ENCODE measurements around the gene PITX2.

The PITX2 gene

DNA sequence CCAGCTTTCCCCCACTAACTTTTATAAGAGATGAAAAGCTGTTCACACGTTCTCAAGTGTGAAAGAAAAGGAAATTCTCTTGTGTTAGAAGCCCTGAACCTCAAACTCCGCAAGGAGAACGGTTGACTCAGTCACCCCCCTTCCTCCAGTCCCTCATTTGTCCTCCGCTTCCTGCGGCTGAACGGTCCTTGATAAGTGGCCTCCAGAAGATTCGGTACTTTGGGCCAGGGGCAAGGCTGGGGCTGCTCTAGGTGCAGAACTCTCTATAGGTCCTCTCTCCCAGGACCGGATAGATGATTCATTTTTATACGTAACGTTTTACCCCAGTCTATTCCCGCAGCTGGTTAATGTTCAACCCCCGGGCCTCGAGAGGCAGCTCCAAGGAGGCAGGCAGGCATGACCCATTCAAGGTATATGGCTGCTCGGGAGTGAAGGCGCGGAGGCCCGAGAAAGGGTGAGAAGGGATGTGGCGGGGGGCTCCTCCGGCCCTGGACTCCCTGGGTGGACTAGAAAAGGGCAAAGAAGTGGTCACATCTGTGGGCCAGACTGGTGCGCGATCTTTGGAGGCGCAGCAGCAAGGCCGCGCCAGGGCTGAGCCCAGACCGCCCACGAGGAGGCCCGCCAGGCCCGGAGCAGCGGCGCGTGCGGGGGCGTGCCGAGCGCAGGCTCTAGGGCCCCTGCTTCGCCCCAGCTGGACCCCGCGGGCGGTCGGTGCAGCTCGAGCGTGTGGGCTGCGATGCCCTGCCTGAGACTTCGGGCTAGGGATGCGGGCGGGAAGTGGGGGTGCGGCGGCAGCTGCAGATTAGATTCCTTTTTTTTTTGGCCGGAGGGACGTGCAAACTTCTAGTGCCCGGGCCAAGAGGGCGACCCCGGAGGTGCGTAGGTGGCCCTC is 11.7 kb downstream of the PITX2 start:
- TF ChIP-seq, protein P1, sequence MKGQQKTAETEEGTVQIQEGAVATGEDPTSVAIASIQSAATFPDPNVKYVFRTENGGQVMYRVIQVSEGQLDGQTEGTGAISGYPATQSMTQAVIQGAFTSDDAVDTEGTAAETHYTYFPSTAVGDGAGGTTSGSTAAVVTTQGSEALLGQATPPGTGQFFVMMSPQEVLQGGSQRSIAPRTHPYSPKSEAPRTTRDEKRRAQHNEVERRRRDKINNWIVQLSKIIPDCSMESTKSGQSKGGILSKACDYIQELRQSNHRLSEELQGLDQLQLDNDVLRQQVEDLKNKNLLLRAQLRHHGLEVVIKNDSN (IDR thresholded peaks at IDR 0.05), result no peak
- no peak for TF ChIP-seq TCF12 (IDR thresholded peaks at IDR 0.05; ENCODE audit: low read depth)
- TF ChIP-seq NFIC (IDR thresholded peaks at IDR 0.05), result no peak
- TF ChIP-seq CREB1 (IDR thresholded peaks at IDR 0.05; ENCODE audit: low read depth), result no peak
- TF ChIP-seq CEBPB (IDR thresholded peaks at IDR 0.05), result no peak
- no peak for TF ChIP-seq TAF1 (IDR thresholded peaks at IDR 0.05; ENCODE audit: low read depth)
- no peak for TF ChIP-seq TEAD4 (IDR thresholded peaks at IDR 0.05)
- no peak for TF ChIP-seq EGR1 (IDR thresholded peaks at IDR 0.05)
- no peak for TF ChIP-seq FOXM1 (IDR thresholded peaks at IDR 0.05; ENCODE audit: borderline replicate concordance, low read depth)
- TF ChIP-seq, protein P2, sequence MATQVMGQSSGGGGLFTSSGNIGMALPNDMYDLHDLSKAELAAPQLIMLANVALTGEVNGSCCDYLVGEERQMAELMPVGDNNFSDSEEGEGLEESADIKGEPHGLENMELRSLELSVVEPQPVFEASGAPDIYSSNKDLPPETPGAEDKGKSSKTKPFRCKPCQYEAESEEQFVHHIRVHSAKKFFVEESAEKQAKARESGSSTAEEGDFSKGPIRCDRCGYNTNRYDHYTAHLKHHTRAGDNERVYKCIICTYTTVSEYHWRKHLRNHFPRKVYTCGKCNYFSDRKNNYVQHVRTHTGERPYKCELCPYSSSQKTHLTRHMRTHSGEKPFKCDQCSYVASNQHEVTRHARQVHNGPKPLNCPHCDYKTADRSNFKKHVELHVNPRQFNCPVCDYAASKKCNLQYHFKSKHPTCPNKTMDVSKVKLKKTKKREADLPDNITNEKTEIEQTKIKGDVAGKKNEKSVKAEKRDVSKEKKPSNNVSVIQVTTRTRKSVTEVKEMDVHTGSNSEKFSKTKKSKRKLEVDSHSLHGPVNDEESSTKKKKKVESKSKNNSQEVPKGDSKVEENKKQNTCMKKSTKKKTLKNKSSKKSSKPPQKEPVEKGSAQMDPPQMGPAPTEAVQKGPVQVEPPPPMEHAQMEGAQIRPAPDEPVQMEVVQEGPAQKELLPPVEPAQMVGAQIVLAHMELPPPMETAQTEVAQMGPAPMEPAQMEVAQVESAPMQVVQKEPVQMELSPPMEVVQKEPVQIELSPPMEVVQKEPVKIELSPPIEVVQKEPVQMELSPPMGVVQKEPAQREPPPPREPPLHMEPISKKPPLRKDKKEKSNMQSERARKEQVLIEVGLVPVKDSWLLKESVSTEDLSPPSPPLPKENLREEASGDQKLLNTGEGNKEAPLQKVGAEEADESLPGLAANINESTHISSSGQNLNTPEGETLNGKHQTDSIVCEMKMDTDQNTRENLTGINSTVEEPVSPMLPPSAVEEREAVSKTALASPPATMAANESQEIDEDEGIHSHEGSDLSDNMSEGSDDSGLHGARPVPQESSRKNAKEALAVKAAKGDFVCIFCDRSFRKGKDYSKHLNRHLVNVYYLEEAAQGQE (IDR thresholded peaks at IDR 0.05; ENCODE audit: low read depth), result no peak
- TF ChIP-seq YY1 (IDR thresholded peaks at IDR 0.05; ENCODE audit: low read depth), result no peak
- TF ChIP-seq RAD21 (IDR thresholded peaks at IDR 0.05; ENCODE audit: low read depth), result no peak
- TF ChIP-seq, protein P3, sequence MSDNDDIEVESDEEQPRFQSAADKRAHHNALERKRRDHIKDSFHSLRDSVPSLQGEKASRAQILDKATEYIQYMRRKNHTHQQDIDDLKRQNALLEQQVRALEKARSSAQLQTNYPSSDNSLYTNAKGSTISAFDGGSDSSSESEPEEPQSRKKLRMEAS (IDR thresholded peaks at IDR 0.05), result no peak
- no peak for TF ChIP-seq EP300 (IDR thresholded peaks at IDR 0.05; ENCODE audit: borderline replicate concordance)
- TF ChIP-seq ZBTB7A (IDR thresholded peaks at IDR 0.05; ENCODE audit: low read depth), result no peak

DNA sequence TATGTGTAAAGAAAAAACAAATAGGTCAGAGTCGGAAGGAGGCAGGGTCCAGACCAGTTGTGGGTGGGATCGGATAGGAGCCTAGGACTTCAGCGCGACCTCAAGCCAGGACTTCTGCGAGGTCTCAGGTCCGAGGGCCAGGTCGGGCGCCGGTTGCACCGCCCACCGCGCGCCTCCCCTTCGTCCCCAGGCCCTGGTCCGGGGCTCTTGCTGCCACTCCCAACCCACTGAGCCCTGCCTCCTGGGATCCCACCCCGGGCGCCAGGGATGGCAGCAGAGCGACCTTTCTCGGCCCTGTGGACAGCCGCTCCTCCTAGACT is 12.3 kb downstream of the PITX2 start:
- TF ChIP-seq, protein P2 (IDR thresholded peaks at IDR 0.05; ENCODE audit: low read depth), result no peak
- no peak for TF ChIP-seq TEAD4 (IDR thresholded peaks at IDR 0.05)
- no peak for TF ChIP-seq NFIC (IDR thresholded peaks at IDR 0.05)
- no peak for TF ChIP-seq CREB1 (IDR thresholded peaks at IDR 0.05; ENCODE audit: low read depth)
- TF ChIP-seq, protein P1 (IDR thresholded peaks at IDR 0.05), result no peak

DNA sequence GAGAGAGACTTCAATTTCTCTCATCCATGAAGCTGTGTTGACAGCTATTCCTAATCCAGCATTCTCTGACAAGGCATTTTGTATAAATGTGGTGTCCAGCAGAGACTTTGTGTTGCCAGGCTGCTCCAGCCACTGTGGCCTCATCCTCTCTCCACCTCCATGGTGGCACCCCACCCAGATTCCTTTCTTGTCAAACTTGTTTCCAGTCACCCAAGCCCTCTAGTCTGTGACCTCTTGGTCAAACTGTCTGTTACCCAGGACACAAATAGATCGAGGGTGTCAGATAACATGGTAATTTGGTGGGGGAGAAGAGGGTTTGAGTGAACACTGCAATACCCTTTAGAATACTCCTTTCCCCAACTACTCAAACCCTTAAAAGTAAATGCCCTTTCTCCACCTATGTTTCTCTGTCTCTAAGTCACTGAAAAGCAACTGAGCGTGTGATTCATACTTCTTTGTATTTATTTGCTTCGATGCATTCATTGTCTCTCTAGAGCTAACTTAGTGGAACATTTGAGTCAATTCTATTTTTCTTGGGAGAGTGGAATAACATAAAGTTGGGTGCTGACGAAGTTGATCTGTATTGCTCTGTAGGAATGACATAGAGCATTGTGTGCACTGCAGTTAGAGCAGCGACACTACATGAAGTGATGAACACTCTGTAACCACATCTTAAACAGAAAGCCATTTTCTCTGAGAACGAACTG is 13.7 kb downstream of the PITX2 start:
- TF ChIP-seq EGR1 (IDR thresholded peaks at IDR 0.05), result no peak
- no peak for TF ChIP-seq CEBPB (IDR thresholded peaks at IDR 0.05)
- no peak for TF ChIP-seq NFIC (IDR thresholded peaks at IDR 0.05)
- TF ChIP-seq RAD21 (IDR thresholded peaks at IDR 0.05; ENCODE audit: low read depth), result no peak
- TF ChIP-seq, protein P3 (IDR thresholded peaks at IDR 0.05), result no peak
- no peak for TF ChIP-seq EP300 (IDR thresholded peaks at IDR 0.05; ENCODE audit: borderline replicate concordance)
- no peak for TF ChIP-seq TAF1 (IDR thresholded peaks at IDR 0.05; ENCODE audit: low read depth)
- TF ChIP-seq CREB1 (IDR thresholded peaks at IDR 0.05; ENCODE audit: low read depth), result no peak
- no peak for TF ChIP-seq TCF12 (IDR thresholded peaks at IDR 0.05; ENCODE audit: low read depth)
- TF ChIP-seq ZBTB7A (IDR thresholded peaks at IDR 0.05; ENCODE audit: low read depth), result no peak
- TF ChIP-seq, protein P2 (IDR thresholded peaks at IDR 0.05; ENCODE audit: low read depth), result no peak
- TF ChIP-seq FOXM1 (IDR thresholded peaks at IDR 0.05; ENCODE audit: borderline replicate concordance, low read depth), result no peak
- TF ChIP-seq, protein P1 (IDR thresholded peaks at IDR 0.05), result no peak
- no peak for TF ChIP-seq TEAD4 (IDR thresholded peaks at IDR 0.05)
- no peak for TF ChIP-seq YY1 (IDR thresholded peaks at IDR 0.05; ENCODE audit: low read depth)

Measured in Ishikawa (cell line).